C1 segment of cervical spinal cord (tissue), 14 donors: ENCODE measurements around the gene POGLUT3.

ENCODE experiments used
- DNase-seq, 14 donors: peaks; one replicate each; lab custom pipeline; 2025; lab: John Stamatoyannopoulos, UW

POGLUT3 gene, protein sequence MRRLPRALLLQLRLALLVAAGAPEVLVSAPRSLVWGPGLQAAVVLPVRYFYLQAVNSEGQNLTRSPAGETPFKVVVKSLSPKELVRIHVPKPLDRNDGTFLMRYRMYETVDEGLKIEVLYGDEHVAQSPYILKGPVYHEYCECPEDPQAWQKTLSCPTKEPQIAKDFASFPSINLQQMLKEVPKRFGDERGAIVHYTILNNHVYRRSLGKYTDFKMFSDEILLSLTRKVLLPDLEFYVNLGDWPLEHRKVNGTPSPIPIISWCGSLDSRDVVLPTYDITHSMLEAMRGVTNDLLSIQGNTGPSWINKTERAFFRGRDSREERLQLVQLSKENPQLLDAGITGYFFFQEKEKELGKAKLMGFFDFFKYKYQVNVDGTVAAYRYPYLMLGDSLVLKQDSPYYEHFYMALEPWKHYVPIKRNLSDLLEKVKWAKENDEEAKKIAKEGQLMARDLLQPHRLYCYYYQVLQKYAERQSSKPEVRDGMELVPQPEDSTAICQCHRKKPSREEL

DNA sequence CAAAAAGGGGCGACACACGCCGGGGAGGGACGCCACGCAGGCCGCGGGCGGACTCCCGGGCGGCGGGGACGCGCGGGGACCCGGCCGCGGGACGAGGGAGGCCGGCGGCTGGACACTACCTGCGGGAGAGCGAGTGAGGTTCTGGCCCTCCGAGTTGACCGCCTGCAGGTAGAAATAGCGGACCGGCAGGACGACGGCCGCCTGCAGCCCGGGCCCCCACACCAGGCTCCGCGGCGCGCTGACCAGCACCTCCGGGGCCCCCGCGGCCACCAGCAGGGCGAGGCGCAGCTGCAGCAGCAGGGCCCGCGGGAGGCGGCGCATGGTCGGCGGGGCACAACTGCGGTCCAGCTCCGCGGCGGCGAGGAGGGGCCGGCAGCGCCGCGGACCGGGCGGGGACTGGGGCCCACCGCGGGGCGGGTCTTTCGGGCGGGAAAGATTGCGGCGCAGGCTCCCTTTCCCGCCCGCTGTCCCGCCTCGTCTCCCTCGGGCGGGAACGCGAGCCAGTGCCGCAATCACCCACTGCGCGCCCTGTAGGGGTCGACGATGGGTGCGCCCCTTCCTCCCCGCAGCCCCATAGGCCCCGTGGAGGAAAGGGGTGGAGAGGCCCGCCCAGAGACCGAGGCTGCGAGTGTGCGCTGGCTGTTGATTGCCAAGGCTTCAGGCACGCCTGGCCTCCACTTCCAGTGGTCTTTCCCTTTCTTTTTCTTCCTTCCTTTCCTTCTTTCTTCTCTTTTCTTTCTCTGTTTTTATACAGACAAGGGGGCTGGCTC, at the start of gene POGLUT3:
TSS of gene POGLUT3 (minus strand) at position 339 of the 770 bp plus-strand sequence. CDS start at position 321, 18 bp downstream.
- DNase-seq = peak in 10 of 14 donors; percentile 32 to 73 (median 49)

- no peak for DNase-seq
These were observed 47.8 kb upstream of the POGLUT3 start for GRCh38 chr11:108545909-108546501.

- DNase-seq = no peak
These were observed 45.3 kb upstream of the POGLUT3 start for GRCh38 chr11:108543316-108543964.

DNA sequence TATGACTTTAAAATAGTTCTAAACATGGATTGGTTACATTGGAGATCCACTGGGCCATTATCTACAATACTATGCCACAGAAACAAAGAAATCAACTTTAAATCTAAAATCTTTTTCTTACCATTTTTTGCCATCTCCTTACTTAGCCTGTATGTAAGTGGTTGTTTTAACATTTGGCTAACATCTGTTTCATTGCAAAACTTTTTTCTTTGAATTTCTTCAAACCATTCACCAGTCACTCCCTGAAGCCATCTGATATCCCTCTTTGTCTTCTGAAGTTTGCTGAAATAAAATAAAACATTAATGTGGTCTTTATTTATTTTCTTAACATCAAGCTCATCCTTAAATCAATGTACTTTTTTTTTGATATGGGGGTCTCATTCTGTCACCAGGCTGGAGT, 43.3 kb upstream of the POGLUT3 start:
- no peak for DNase-seq

DNA sequence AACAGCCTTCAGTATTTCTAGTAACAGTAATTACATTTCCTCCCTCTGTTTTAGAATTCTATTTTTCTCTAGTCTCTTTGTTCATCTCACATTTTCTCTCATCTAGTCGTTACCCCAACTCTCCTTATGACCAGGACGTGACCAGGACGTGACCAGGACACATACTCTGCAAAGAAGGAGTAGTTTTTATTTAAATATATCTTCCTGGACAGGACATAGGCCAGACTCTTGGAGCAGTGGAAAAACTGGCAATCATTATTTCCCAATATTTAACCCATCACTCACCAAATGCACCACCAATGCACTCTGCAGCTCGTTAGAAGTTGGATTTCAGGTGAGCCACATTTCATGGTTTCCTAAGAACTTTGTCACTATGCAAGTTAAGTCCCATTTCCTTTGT, 40.3 kb upstream of the POGLUT3 start:
- no peak for DNase-seq

DNA sequence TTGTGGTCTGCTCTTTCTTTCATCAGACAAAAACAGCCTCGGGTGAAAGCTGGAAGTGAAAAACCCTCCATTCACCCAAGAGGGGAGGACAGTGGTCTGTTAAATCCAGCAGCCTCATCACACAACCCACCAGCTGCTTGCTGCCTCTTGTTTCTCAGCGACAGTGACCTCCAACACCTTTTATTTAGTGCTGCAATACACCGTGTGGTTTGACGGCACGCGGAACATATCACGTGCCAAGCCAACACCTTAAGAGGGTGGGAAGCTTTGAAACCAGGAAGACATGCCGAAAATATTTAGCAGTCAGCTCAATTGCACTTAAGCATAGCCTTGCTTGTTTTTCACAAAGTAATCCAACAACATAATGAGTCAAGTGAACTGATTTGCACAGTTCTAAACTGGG, 39.8 kb upstream of the POGLUT3 start:
- no peak for DNase-seq

DNA sequence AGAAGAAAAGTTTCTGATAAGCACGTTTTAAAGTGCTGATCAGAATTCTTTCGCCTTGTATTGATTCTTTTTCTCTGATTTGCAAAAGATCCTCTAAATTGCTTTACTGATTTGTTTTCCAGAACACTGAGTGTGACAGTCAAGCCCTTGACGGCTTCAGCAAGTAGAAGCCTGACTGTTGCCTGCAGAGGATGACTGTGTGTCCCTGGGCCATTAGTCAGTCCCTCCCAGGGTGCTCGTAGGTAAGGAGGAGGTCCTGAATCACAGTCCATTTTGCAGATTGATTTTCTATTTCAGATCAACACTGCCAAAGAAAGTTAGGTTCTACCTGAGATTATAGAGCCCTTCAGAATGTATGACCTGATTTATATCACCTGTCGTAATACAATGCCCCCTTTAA, 38.6 kb upstream of the POGLUT3 start:
- DNase-seq = no peak

DNA sequence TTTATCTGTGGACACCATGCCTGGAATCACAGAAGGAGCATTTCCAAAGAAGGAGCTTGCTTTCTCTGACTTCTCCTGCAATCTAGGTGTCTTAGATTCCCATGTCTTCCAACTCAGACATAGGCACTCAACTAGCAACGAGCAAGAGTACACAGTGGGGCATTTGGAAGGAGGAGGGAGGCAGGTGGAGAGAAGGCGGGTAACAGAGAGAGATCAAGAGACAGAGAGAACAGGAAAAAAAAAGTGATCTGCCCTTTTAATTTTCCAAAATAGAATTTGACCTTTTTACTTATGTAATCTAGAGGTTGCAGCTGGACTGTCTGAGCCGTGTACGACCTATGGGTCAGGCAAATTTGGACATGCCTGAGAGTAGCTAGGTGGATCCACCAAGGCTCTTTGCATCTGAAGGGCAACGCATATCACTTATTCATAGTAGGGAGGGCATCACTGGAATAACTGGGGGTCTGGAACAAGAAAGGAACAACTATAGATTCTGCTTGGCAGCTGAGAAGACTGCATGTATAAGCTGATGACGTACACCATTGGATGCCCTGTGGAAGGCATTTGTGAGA, 37.3 kb upstream of the POGLUT3 start:
- DNase-seq = no peak

DNA sequence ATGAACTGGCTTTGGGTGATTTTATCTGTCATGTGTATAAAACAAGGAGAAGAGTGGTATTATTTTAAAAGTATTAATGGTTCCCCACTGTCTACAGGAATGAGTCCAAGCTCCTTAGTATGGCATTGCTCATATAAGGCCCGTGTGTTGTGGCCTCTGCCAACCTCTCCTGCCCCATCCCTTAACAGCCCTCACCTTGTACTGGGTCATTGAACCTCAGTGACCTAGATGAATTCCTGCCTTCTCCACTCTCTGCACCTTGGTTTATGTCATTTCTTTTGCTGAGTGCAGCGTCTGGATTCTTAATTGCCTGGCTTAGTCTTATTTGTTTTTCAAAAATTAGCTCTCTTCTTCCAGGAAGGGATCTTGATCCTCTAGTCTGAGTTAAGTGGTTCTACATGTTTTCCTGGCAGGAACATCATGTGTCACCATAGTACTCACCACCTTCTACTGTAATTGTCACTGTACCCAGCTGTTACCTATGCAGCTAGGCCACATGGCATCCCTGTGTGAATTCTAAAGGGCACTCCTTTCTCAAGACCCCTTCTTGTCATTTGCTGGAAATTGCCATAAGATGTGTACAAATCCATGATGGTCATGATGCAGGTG, 36.2 kb upstream of the POGLUT3 start:
- peak in 1 of 14 donors; percentile 24 for DNase-seq

DNA sequence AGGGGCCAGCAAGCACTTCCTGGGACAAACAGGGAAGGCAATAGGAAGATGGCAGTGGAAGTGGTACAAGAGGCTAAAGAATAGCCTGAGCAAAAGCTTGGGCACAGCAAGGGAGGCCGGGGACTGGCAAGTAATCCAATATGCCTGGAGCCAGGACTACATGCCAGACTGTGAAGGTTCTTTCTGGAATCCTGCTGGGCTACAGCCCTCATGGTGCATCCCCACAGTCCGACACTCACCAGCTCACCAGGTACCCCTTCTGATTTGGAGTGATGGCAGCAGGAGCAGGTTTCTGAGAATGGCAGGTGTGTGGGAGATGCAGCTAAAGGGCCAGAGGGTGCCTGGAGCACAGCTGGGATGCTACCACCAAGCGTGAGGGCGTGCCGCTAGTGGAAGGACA, 32.2 kb upstream of the POGLUT3 start:
- peak in 1 of 14 donors; percentile 67 for DNase-seq

- no peak for DNase-seq
These were observed 29.2 kb upstream of the POGLUT3 start for GRCh38 chr11:108527382-108527781.

DNA sequence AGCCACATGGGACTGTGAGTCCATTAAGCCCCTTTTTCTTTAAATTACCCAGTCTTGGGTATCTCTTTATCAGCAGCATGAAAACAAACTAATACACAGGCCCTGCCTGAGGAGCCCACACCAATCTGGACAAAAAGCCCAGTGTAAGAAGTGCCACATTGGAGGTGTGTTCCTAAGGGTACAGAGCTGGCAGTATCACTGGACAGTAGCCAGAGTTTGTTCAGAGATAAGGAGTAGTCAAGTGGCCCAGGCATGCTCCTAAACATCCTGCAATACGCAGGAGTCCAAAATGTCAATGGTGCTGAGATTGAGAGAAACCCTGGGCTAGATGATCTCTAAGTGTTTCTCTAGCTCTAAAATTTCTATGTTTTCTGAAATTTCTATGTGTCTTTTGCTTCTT, 27.0 kb upstream of the POGLUT3 start:
- DNase-seq = no peak

DNA sequence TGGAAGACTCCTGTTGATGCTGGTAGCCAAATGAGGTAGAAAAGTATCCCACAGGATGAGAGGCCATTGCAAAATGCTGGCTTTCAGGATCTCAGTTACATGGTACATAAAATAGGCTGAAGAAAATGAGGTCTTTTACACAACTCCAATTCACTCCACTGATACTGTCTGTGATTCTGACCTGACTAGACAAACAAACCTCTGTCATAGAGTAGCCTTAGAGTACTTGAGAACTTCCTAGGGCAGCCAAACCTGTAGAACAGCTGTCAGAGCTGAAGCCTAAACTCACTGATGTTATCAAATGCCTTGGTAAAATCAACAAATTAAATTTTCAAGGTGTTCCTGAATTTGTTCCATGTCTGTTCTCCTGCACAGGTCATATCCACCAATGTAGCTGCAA, 26.2 kb upstream of the POGLUT3 start:
- no peak for DNase-seq

DNA sequence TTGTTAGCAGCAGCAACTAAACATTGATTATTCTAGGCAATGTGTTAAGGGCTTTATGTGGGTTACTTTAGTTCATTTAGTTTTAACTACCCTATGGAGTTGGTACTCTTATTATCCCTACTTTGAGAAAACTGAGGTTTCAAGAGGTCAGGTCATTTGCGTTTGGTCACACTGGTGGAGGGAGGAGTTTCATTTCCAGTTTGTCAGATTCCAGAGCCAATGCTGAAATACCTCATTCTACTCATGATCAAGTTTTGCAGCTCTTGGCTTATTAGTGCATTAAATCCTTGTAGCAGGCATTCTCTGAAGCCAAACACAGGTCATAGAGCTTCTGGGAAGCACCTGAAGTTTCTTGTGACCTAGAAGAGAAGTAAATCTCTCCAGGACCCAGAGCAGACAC, 24.1 kb upstream of the POGLUT3 start:
- no peak for DNase-seq

DNA sequence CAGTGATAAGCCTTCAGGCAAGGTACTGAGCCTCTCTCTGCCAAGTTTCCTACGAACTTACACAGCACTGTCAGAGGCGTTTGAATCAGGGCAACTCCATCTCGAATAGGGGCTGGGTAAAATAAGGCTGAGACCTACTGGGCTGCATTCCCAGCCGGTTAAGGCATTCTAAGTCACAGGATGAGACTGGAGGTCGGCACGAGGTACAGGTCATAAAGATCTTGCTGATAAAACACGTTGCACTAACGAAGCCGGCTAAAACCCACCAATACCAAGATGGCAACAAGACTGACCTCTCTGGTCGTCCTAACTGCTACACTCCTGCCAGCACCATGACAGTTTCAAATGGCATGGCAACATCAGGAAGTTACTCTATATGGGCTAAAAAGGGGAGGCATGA, 20.4 kb upstream of the POGLUT3 start:
- DNase-seq = no peak

DNA sequence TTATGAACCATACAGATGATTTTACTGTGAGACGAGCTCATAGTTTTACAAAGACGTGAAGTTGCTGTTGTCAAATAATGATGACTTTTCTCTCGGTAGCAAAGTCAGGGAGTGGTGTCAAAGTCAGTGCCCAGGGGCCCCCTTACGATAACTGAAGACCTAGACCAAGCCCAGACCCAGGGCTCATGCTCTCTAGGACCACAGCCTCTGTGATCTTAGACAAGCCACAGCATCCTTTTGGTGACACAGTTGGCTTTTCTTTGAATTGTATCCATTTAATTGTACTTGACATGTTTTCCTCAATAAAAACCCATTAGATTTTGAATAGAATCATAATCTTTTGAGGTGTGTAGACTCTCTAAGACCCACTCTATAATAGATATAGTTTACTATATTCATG, 17.9 kb upstream of the POGLUT3 start:
- no peak for DNase-seq

DNA sequence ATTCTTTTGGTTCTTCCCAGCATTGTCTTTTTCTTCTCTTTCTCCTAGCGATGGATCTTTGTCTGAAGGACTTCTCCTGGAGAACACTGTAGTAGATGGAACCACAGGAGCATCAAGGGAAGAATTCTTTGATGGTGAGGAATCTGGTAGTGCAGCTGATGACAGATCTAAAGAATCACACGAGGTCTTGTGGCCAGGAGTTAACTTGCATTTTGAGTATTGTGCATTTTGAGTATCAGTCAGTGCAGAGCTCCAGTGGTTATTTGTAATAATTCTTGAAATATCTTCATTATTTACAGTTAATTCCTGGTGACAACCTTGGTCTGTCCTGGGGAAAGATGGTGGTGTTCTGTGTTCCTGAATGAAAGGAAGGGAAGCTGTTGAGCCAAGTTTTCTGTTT, 14.5 kb upstream of the POGLUT3 start:
- DNase-seq = no peak

DNA sequence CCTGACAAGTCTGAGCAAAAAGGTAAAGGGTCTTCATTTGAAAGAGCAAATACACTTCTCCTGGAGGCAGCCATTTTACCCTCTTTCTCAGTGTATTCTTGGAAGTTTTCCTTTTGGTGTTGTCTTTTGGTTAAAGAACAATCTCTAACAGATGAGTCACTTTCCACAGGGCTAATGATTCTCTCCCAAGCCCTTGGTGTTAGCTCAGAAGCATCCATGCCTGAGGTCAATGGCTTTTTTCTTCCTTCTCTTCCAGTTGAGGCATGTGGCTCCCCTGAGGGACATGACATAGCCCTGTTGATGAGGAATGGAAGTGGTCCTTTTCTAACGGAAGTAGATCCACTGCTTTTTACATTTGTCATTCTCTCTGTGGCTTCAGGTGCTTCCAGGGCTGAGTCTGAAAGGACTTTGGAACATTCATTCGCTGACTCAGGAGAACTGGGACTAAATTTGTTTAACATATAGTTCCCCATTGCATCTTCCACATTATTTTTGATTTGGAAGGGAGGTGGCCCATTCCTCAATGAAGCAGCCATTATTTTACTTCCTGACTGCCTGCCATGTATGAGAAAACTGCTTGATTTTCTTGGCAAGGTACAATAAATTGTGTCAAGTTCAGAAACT, 13.8 kb upstream of the POGLUT3 start:
- DNase-seq = no peak

DNA sequence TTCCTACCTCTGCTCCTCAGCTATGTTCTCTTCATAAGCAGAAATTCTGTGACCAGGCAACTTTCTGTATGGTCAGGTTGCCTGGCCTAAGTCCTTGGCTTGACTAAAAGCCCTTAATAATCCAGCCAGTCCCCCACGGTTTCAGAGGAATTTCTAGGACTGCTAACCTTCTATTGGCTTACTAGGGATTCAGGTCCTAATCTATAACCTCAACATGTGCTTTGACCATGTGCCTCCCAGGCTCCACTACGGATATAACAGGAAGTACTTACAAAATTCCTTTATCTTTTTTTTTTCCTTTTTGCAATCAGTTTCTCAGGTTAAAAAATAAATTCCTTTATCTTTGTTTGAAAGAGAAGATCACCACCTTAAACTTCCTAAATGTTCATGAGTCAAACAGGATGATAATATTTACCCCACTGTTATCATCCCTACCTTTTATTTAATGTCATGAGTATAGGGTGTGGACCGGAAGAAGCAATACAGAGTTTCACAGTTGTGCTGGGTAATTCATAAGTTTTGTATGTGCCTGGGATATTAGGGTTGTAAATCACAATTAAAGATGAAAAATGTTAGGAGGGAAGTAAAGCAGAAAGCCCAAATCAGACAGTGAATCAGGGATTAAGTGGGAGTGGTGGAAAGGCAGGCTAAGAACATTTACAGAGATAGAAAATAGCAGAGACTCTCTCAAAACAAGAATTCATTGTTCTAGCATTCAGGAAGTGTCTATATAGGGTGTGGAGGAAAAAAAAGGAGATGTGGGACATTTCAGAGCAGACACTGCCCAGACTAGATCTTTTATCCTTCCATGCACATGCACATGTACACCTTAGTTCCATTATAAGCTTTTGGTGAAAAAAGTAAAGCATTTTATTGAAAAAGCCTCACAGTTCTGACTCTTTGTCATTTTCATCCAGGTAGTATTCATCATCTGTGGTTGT, 10.7 kb upstream of the POGLUT3 start:
- DNase-seq = no peak
